Right atrium auricular region (tissue), 2 donors: ENCODE measurements around the gene ITSN2. TPM values are rescaled to one million over a fixed set of nuclear protein-coding genes. Genes with fewer than 3 reads are reported as not detected.

Experiments
- DNase-seq: peaks from one replicate; pipeline ENCODE4 v3.0.0-alpha.2; 2019; ENCODE audit warnings: low spot score
- H3K27ac ChIP-seq, 2 donors: fragments of 200-600 bp; sonication (generic); 1 replicate in 1 of 2; 2 replicates in 1 of 2; pipeline ENCODE4 v1.5.1; 2016 to 2019
- H3K27me3 ChIP-seq, 2 donors: fragments of 200-600 bp; sonication (generic); one replicate each; pipeline versions ENCODE4 v1.5.1 to v1.6.0; 2017 to 2019
- H3K36me3 ChIP-seq: fragments of 200-600 bp; sonication (generic); one replicate; pipeline ENCODE4 v1.5.1; 2016
- H3K4me1 ChIP-seq, 2 donors: fragments of 200-600 bp; sonication (generic); one replicate each; pipeline versions ENCODE4 v1.5.1 to v1.6.0; 2017 to 2019
- H3K4me3 ChIP-seq, 2 donors: fragments of 200-600 bp; sonication (generic); 1 replicate in 1 of 2; 2 replicates in 1 of 2; pipeline ENCODE4 v1.5.1; 2017 to 2019; ENCODE audit warnings: mild to moderate bottlenecking in 1 of 2, moderate library complexity in 1 of 2
- H3K9me3 ChIP-seq, 2 donors: fragments of 200-600 bp; sonication (generic); one replicate each; pipeline ENCODE4 v1.5.1; 2019
- CTCF ChIP-seq, 2 donors: fragments of 200-600 bp; sonication (generic); IDR thresholded peaks; one replicate each; pipeline ENCODE4 v1.5.1; 2019; ENCODE audit warnings: antibody characterized with exemption in 2 of 2
- total RNA-seq, 2 donors: library from RNA; depleted of rRNA; stranded (reverse); fragments of >200 nt; gene quantifications; one replicate each; pipeline ENCODE4 v1.1.0, GENCODE V29; 2016

ITSN2 gene
- total RNA-seq, 2 donors from 2014 or later = 40.1 to 40.4 TPM

- Histone ChIP-seq H3K36me3 (peaks cover 7% of the 10 kb centered on the region), H3K27ac (no peak overlapping the region), H3K9me3 (no peaks in the 10 kb centered on the region), H3K4me3 (no peak overlapping the region), H3K4me1 (no peaks in the 10 kb centered on the region), H3K27me3 (no peaks in the 10 kb centered on the region)
- DNase-seq = no peak
- peak; percentile 20 to 82 for TF ChIP-seq CTCF (IDR thresholded peaks at IDR 0.05)
Measured at GRCh38 chr2:24164416-24164973, 195.8 kb downstream of the ITSN2 start.

GRCh38 chr2:24163601-24164000 is 196.7 kb downstream of the ITSN2 start:
- H3K27me3 ChIP-seq = no peaks in the 10 kb centered on the region
- TF ChIP-seq CTCF (IDR thresholded peaks at IDR 0.05) = no peak
- H3K4me1 ChIP-seq = no peaks in the 10 kb centered on the region
- H3K4me3 ChIP-seq = no peak overlapping the region
- H3K36me3 ChIP-seq = peaks cover 12% of the 10 kb centered on the region
- no peak for DNase-seq
- no peaks in the 10 kb centered on the region for H3K9me3 ChIP-seq
- no peak overlapping the region for H3K27ac ChIP-seq

GRCh38 chr2:24163186-24163585 is 197.2 kb downstream of the ITSN2 start:
- Histone ChIP-seq H3K27ac (no peak overlapping the region), H3K36me3 (peaks cover 12% of the 10 kb centered on the region), H3K4me1 (no peaks in the 10 kb centered on the region), H3K27me3 (no peaks in the 10 kb centered on the region), H3K4me3 (no peak overlapping the region), H3K9me3 (no peaks in the 10 kb centered on the region)
- no peak for TF ChIP-seq CTCF (IDR thresholded peaks at IDR 0.05)
- DNase-seq = no peak

GRCh38 chr2:24162494-24162893 is 197.8 kb downstream of the ITSN2 start:
- TF ChIP-seq CTCF (IDR thresholded peaks at IDR 0.05) = no peak

GRCh38 chr2:24160761-24161160 is 199.6 kb downstream of the ITSN2 start:
- H3K36me3 ChIP-seq = peaks cover 12% of the 10 kb centered on the region
- no peak overlapping the region for H3K4me3 ChIP-seq
- no peaks in the 10 kb centered on the region for H3K4me1 ChIP-seq
- H3K27ac ChIP-seq = no peak overlapping the region
- no peaks in the 10 kb centered on the region for H3K27me3 ChIP-seq
- TF ChIP-seq CTCF (IDR thresholded peaks at IDR 0.05) = no peak
- no peaks in the 10 kb centered on the region for H3K9me3 ChIP-seq
- DNase-seq = no peak

More at GRCh38 chr2:24162494-24162893, 197.8 kb downstream of the ITSN2 start:
- Histone ChIP-seq H3K9me3 (no peaks in the 10 kb centered on the region), H3K36me3 (peaks cover 12% of the 10 kb centered on the region), H3K4me3 (no peak overlapping the region), H3K4me1 (no peaks in the 10 kb centered on the region), H3K27ac (no peak overlapping the region), H3K27me3 (no peaks in the 10 kb centered on the region)
- no peak for DNase-seq

GRCh38 chr2:24159708-24160107 is 200.6 kb downstream of the ITSN2 start:
- no peak for DNase-seq
- no peaks in the 10 kb centered on the region for H3K27me3 ChIP-seq
- no peak overlapping the region for H3K4me3 ChIP-seq
- no peak for TF ChIP-seq CTCF (IDR thresholded peaks at IDR 0.05)
- no peak overlapping the region for H3K27ac ChIP-seq
- peaks cover 12% of the 10 kb centered on the region for H3K36me3 ChIP-seq
- H3K4me1 ChIP-seq = no peaks in the 10 kb centered on the region
- no peaks in the 10 kb centered on the region for H3K9me3 ChIP-seq
